Hematopoietic multipotent progenitor cell treated with erythropoietin and hydrocortisone succinate and interleukin-3 and kit ligand, for 6 days (in vitro differentiated cells): ENCODE measurements around the gene STC2.

Experiments
- DNase-seq: peaks from one replicate; pipeline ENCODE4 v3.0.0-alpha.2; 2015

Gene STC2

DNA sequence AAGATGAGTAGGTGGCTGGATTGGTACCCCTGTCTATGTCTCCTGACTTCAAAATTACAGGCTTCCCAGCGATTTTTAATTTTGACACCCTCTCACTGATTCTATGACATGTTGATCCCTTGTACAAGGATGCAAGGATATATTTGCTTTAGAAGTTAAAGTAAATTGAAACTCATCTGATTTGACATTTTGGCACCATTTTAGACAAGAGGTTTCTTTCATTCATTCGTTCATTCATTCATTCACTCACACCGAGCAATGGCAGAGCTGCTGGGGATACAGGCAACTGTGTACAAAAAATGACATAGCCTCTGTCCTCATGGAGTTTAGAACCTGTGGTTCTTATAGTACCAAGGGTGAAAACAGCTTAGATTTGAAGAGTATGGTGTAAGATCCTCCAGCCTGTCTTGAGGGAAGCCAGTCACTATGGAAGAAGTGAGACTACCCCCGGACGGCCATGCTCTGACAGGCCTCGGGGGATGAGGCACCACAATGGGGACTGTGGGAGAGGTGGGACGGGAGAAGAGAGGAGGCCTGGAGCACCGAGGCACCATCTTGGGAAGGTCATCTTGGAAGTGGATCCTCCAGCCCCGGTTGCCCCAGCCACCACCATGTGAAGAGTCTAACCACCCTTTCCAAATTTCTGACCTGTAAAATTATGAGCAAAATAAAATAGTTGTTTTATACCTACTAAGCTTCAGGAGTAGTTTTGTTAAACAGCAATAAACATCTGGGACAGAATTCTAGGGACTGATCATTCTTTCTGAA lies 16.2 kb downstream of the STC2 start:
- no peak for DNase-seq

- no peak for DNase-seq
Observed at GRCh38 chr5:173310861-173311785, 17.1 kb downstream of the STC2 start.

GRCh38 chr5:173310218-173310769 lies 17.9 kb downstream of the STC2 start:
- DNase-seq = no peak

DNA sequence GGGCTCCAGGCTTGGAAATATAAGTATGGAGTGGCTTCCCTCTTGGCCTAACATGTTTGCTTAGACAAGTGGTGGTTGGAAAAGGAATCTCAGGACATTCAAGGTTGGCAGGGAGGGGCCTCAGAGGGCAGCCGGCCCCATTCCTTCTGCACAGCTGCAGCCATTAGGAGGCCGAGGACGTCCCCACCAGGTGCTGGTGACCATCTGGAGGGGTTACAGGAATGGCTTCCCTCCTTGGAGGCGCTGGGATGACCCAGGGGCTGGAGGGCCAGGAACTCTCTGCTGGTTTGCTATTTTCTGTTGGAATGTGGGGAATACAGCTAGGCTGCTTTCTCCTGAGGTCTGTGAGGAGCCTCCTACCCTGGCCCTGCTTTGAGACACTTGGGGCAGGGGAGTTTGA lies 18.5 kb downstream of the STC2 start:
- DNase-seq = no peak

GRCh38 chr5:173308226-173308625 lies 20.0 kb downstream of the STC2 start:
- DNase-seq = no peak

GRCh38 chr5:173307695-173308094 lies 20.5 kb downstream of the STC2 start:
- DNase-seq = no peak

GRCh38 chr5:173306695-173307094 lies 21.5 kb downstream of the STC2 start:
- no peak for DNase-seq

GRCh38 chr5:173304591-173304988 lies 23.6 kb downstream of the STC2 start:
- DNase-seq = no peak

GRCh38 chr5:173303878-173304590 lies 24.2 kb downstream of the STC2 start:
- DNase-seq = no peak

DNA sequence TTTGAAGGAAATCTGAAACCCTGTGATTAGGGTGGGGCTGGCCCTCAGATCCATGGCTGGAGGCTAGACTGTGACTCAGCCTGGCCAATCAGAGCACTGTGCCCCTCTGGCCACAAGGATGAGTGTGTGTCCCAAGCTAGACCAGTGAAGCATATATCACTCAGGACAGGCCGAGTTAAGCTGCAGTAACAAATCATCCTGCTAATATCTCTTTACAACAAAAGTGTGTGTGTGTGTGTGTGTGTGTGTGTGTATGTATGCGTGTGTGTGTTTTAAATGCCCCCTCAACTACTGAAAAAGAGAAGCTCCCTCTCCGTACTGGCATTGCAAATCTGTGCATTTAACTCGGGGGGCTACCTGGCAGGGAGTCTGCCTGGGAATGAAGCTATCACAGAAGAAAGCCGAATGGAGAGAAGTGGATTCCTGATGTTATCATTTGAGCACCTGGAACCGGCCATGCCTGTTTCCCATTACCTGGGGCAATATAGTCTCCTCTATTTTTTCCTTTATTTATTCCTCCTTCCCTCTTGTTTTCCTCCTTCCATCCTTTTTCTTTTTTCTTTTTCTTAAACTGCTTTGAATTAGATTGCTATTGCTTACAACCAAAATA lies 25.6 kb downstream of the STC2 start:
- DNase-seq = no peak

DNA sequence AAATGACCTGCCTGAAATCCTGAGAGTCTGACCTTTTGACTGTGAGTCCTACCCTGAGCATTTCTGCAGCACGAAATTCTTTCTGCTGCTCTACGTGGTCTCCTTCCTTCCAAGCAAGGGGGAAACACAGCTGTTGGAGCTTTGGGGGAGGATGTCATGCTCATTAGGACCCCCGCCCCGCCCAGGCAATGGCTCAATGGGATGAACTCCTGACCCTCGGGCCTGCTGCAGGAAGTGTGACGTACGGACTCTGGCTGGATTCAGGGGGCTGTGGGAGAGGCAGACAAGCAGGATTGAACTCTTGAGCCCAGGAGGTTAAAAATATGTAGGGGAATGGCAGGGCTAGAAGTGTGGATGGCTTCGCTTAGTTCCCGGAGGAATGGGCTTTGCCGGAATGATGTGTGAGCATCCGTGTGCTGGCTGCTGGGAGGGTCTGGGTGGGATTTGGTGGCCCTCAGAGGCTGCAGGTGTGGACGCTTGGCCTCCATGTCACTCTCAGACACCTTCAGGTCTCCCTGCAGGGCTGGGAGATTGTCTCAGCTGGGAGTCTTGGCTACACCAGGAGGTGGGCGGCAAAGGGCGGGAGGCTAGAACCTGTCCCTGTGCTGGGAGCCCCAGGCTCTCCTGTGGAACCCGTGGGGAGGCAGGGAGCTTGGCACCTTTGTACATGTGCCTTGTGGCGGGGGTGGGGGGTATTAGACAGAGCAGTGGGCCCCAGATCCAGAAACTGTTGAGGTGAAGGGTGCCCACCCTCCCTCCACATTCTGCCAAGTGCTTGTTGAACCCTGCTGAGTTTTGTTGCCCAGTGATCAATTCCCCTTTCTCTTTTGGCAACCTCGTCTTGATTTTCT lies 26.3 kb downstream of the STC2 start:
- DNase-seq = no peak

DNA sequence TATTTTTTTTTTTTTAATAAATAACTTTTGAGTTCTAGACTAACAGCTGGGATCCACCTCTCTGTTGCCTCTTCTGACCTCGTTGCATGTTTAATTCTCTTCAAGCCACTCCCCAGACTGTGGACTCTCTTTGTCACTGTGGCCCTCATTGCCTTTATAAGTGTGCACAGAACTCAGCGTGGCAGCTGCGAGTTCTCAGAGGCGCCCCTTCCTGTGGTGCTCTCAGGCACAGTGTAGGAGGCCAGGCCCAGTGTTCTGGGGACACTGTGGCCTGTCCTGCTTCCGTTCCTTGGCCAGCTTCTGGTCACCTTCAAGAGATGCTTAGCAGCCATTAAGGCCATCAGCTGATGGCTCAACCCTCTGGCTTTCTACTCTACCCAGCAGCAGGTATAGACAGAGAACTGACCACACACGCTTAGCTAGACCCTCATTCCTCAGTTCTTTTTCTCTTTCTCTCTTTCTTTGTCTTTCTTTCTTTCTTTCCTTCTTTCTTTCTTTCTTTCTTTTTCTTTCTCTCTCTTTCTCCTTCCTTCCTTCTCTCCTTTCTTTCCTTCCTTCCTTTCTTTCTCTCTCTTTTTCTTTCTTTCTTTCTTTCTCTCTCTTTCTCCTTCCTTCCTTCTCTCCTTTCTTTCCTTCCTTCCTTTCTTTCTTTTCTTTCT lies 27.7 kb downstream of the STC2 start:
- no peak for DNase-seq

DNA sequence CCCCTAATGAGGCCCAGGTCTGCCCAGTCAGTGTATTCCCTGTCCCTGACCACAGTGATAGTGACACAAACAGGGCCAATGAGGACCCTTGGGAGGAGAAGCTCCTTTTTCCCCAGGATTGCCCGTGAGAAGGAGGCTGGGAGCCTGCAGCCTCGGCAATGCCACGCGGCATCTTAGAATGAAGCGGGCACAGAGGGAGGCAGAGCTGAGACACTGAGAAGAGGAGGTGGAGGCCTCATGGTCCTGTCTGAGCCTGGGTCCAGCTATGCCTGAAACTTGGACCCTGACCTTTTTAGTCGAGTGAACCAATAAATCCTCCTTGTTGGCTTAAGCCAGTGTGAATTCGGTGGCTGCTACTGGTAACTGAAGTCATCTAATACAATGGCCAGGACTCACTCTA lies 28.4 kb downstream of the STC2 start:
- no peak for DNase-seq

- no peak for DNase-seq
Observed at GRCh38 chr5:173298213-173298926, 29.8 kb downstream of the STC2 start.

DNA sequence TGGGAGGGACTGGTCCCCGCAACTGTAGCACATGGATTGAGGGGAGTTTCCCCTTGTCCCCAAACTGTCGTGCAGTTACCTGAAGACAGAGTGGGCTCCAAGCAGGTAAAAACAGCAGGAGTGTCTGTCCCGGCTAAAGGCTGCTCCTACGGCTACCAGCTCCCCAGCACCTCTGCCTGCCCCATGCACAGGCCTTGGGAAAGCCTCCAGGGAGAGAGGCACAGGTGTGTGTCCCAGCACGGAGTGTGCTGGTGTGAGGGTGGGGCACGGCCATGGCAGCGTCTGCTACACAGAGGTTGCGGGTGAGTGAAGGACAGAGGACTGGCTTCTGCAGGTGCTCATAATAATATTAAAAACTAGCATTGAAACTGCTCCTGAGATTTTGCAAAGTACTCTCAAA lies 30.4 kb downstream of the STC2 start:
- DNase-seq = no peak

GRCh38 chr5:173296737-173297676 lies 31.2 kb downstream of the STC2 start:
- no peak for DNase-seq

DNA sequence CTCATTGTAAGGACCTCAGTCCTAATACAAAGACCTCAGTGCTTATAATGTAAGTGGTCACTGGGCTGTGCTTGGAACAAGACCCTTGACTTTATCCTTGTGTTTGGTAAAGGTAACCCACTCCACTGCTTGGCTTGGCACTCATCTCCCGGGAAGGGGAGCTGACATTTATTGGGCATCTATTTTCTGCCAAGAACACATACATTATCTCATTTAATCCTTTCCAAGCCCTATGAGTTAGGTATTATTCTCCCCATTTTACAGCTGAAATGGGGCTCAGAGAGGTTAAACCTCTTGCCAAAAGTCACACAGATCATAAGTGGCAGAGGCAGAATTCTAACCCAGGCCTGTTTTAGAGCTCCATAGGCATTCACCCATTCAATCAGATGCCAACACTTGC lies 32.4 kb downstream of the STC2 start:
- DNase-seq = no peak

DNA sequence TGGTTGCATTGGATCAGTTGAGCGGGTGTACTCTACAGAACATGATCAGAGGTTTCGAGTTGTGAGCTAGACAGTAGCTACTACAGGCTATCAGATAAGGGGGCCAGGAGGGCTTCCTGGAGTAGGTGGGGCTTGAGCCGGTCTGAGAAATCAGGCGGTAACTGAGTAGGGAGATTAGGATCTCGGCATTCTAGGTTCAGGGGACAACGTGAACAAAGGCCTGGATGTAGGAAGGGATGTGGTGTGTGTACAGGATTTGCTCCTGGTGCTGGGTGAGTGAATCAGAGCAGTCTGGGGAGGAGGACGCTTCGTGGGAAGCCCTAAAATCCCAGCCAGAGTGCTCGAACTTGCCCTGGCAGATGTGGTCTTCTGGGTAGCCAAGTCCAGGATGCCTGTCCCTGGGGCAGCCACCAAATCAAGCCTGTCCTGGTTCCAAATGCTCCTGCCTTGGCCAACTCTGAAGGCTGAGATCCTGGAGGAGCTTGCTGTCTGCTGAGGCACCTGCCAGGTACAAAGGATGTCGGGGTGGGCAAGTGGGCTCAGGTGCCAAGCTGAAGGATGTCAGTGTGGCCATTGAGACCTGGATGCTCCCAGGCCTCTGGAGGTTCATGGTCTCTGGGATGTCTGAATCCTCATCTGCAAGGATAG lies 33.4 kb downstream of the STC2 start:
- no peak for DNase-seq
